Measurements from ENCODE around the gene AURKAIP1.

Gene AURKAIP1

GRCh38 chr1:1391225-1391624 lies 16.2 kb upstream of the AURKAIP1 start:
- TF ChIP-seq SIN3A (IDR thresholded peaks at IDR 0.05; ENCODE audit: borderline replicate concordance, insufficient read depth, low read length) = no peak
- TF ChIP-seq POLR2AphosphoS5 (IDR thresholded peaks at IDR 0.05; ENCODE audit: low read depth, low read length) = no peak
- TF ChIP-seq REST (IDR thresholded peaks at IDR 0.05; ENCODE audit: insufficient read depth in 1 of 2, low read depth in 2 of 2, low read length in 2 of 2) = no peak

DNA sequence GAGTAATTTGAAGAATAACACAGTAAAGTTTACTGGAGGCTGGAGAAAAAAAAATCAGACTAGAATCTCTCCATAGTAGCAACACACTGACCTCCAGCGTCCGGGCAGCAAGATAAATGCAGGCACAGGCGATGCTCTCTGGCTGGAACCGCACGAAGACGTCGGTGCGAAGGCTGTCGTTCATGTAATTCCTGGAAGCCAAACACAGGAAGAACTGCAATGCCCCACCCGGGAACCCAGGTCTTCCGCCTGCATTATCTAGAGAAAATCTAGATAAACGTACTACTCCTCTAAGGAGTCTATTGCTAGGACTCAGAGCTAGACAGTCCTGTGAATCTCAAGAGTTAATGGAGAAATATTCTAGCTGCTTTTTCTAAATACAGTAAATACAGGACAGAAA lies 15.7 kb upstream of the AURKAIP1 start:
- no peak for TF ChIP-seq REST (IDR thresholded peaks at IDR 0.05; ENCODE audit: insufficient read depth in 1 of 2, low read depth in 2 of 2, low read length in 2 of 2)
- TF ChIP-seq SIN3A (IDR thresholded peaks at IDR 0.05; ENCODE audit: borderline replicate concordance, insufficient read depth, low read length) = no peak
- no peak for TF ChIP-seq POLR2AphosphoS5 (IDR thresholded peaks at IDR 0.05; ENCODE audit: low read depth, low read length)
- no peak for TF ChIP-seq TAF1 (IDR thresholded peaks at IDR 0.05; ENCODE audit: borderline replicate concordance, insufficient read depth, low read length)
- TF ChIP-seq FOXP2 (optimal IDR thresholded peaks at IDR 0.05; ENCODE audit: borderline replicate concordance, extremely low read depth, extremely low read length, insufficient read depth) = no peak

GRCh38 chr1:1388078-1388472 lies 13.1 kb upstream of the AURKAIP1 start:
- TF ChIP-seq TAF1 (IDR thresholded peaks at IDR 0.05; ENCODE audit: borderline replicate concordance, insufficient read depth, low read length) (no peak), FOXP2 (optimal IDR thresholded peaks at IDR 0.05; ENCODE audit: borderline replicate concordance, extremely low read depth, extremely low read length, insufficient read depth) (no peak), REST (IDR thresholded peaks at IDR 0.05; ENCODE audit: insufficient read depth in 1 of 2, low read depth in 2 of 2, low read length in 2 of 2) (no peak), SIN3A (IDR thresholded peaks at IDR 0.05; ENCODE audit: borderline replicate concordance, insufficient read depth, low read length) (no peak), POLR2AphosphoS5 (IDR thresholded peaks at IDR 0.05; ENCODE audit: low read depth, low read length) (no peak)

DNA sequence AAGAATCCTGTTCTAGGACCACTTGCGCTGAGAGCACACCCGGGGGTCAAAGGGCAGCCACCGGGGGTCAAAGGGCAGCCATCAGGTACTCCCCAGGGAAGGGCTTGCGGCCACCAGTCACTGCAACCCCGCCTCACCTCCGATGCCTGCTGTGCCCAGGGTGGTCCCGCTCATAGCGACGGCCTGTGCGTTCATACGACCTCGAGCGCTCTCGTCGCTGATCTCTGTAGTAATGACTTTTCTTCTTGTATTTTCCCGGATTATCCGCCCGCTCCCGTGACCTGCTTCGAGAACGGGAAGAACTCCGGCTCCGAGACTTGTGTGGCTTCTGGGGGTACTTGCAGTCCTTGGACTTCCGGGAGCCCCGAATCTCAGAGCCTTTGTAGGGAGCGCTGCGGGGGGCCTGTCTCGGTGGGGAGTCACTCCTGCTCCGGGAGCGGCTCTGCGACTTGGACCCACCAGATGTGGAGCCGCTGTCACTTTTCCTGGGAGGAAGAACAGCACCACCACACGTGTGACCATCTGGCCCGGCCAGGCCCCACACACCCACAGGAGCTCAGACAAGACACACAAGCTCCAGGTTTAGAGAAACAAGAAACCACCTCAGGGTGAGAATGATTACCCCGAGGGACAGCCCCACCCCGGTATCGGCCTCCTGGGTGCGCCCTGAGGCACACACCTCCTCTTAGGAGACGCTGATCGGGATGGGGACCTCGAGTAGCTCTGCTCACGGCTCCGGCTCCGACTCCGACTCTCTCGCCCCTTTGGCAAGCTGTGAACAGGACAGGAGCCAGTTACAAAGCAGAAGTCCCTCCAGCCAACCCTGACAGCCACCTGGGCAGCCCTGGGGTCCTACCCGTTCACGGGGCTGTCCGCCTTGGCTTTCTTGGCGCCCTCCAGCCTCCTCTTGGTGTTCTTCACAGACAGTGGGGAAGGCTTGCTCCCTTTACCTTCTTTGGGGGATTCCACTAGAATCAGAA lies 12.4 kb upstream of the AURKAIP1 start:
- TF ChIP-seq TAF1 (IDR thresholded peaks at IDR 0.05; ENCODE audit: borderline replicate concordance, insufficient read depth, low read length) (no peak), SIN3A (IDR thresholded peaks at IDR 0.05; ENCODE audit: borderline replicate concordance, insufficient read depth, low read length) (no peak), REST (IDR thresholded peaks at IDR 0.05; ENCODE audit: insufficient read depth in 1 of 2, low read depth in 2 of 2, low read length in 2 of 2) (no peak), FOXP2 (optimal IDR thresholded peaks at IDR 0.05; ENCODE audit: borderline replicate concordance, extremely low read depth, extremely low read length, insufficient read depth) (no peak), POLR2AphosphoS5 (IDR thresholded peaks at IDR 0.05; ENCODE audit: low read depth, low read length) (no peak)

Data from PFSK-1 (cell line).